Testis (tissue), 2 donors: ENCODE data around the gene MINDY4.

ENCODE experiments used
- CTCF ChIP-seq, 3 experiments: fragments of 450-650 bp in 2 of 3; fragments of 200-600 bp in 1 of 3; sonication (generic) in 1 of 3; IDR thresholded peaks; one replicate each; pipeline ENCODE4 v1.5.1; 2016 to 2019; ENCODE audit warnings: antibody characterized with exemption in 3 of 3, mild to moderate bottlenecking in 2 of 3, moderate library complexity in 1 of 3
- POLR2A ChIP-seq: fragments of 450-650 bp; IDR thresholded peaks from one replicate; pipeline ENCODE4 v1.6.1; 2017; ENCODE audit warnings: antibody characterized with exemption, mild to moderate bottlenecking, moderate library complexity

- TF ChIP-seq CTCF (IDR thresholded peaks at IDR 0.05) = no peak
- no peak for TF ChIP-seq POLR2A
Measured at GRCh38 chr7:30881448-30881847, 110.2 kb downstream of the MINDY4 start.
